ENCODE results near the gene SGCA. TPM values are rescaled to one million over a fixed set of nuclear protein-coding genes. Genes with fewer than 3 reads are reported as not detected.

Gene SGCA
- total and polyA plus RNA-seq, 10 of the 15 experiments (the other 5 are each of a cell fraction or from before 2014, with no cell fraction given) = 0.13 to 2.2 (median 0.50) TPM; not detected in 2

GRCh38 chr17:50213026-50214022 lies 47.5 kb downstream of the SGCA start (continued):
- TF ChIP-seq, protein P1, sequence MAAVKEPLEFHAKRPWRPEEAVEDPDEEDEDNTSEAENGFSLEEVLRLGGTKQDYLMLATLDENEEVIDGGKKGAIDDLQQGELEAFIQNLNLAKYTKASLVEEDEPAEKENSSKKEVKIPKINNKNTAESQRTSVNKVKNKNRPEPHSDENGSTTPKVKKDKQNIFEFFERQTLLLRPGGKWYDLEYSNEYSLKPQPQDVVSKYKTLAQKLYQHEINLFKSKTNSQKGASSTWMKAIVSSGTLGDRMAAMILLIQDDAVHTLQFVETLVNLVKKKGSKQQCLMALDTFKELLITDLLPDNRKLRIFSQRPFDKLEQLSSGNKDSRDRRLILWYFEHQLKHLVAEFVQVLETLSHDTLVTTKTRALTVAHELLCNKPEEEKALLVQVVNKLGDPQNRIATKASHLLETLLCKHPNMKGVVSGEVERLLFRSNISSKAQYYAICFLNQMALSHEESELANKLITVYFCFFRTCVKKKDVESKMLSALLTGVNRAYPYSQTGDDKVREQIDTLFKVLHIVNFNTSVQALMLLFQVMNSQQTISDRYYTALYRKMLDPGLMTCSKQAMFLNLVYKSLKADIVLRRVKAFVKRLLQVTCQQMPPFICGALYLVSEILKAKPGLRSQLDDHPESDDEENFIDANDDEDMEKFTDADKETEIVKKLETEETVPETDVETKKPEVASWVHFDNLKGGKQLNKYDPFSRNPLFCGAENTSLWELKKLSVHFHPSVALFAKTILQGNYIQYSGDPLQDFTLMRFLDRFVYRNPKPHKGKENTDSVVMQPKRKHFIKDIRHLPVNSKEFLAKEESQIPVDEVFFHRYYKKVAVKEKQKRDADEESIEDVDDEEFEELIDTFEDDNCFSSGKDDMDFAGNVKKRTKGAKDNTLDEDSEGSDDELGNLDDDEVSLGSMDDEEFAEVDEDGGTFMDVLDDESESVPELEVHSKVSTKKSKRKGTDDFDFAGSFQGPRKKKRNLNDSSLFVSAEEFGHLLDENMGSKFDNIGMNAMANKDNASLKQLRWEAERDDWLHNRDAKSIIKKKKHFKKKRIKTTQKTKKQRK (IDR thresholded peaks at IDR 0.05; ENCODE audit: low read depth, low read length) = no peak
- TF ChIP-seq YY1 (IDR thresholded peaks at IDR 0.05; ENCODE audit: low read depth, low read length) (0 out of 2 replicates have a peak, but pooled peaks have one; percentile 12), RB1 (IDR thresholded peaks at IDR 0.05; ENCODE audit: borderline replicate concordance) (no peak), SUZ12 (IDR thresholded peaks at IDR 0.05; ENCODE audit: unreplicated experiment) (no peak), RBBP5 (conservative IDR thresholded peaks at IDR 0.05) (no peak), YBX1 (IDR thresholded peaks at IDR 0.05) (no peak), MEF2B (IDR thresholded peaks at IDR 0.05; ENCODE audit: partially characterized antibody, poor library complexity, severe bottlenecking) (peak; percentile 50), ZNF384 (IDR thresholded peaks at IDR 0.05; ENCODE audit: borderline replicate concordance, low read depth, low read length) (peak; percentile 28; the same call in 1 of the 2 replicates), LARP7 (IDR thresholded peaks at IDR 0.05) (no peak), SPI1 (IDR thresholded peaks at IDR 0.05; ENCODE audit: borderline replicate concordance, insufficient read depth, low read depth, low read length) (peak; percentile 24; the same call in 1 of the 2 replicates), GATAD2B (conservative IDR thresholded peaks at IDR 0.05; ENCODE audit: low read depth) (0 out of 2 replicates have a peak, but pooled peaks have one; percentile 52), TARDBP (IDR thresholded peaks at IDR 0.05; ENCODE audit: borderline replicate concordance) (no peak), KAT2A (conservative IDR thresholded peaks at IDR 0.05; ENCODE audit: control insufficient read depth, low read depth, low read length) (no peak), TAF1 (IDR thresholded peaks at IDR 0.05; ENCODE audit: borderline replicate concordance, low read depth, low read length) (no peak), ATF7 (IDR thresholded peaks at IDR 0.05; ENCODE audit: low read depth) (peak; percentile 66), FOXM1 (IDR thresholded peaks at IDR 0.05; ENCODE audit: low read depth, low read length) (no peak), STAT3 (IDR thresholded peaks at IDR 0.05; ENCODE audit: low read depth, low read length) (no peak), NR2C2 (IDR thresholded peaks at IDR 0.05; ENCODE audit: borderline replicate concordance, control insufficient read depth, insufficient read length, low read depth) (no peak)
- TF ChIP-seq, protein P2, sequence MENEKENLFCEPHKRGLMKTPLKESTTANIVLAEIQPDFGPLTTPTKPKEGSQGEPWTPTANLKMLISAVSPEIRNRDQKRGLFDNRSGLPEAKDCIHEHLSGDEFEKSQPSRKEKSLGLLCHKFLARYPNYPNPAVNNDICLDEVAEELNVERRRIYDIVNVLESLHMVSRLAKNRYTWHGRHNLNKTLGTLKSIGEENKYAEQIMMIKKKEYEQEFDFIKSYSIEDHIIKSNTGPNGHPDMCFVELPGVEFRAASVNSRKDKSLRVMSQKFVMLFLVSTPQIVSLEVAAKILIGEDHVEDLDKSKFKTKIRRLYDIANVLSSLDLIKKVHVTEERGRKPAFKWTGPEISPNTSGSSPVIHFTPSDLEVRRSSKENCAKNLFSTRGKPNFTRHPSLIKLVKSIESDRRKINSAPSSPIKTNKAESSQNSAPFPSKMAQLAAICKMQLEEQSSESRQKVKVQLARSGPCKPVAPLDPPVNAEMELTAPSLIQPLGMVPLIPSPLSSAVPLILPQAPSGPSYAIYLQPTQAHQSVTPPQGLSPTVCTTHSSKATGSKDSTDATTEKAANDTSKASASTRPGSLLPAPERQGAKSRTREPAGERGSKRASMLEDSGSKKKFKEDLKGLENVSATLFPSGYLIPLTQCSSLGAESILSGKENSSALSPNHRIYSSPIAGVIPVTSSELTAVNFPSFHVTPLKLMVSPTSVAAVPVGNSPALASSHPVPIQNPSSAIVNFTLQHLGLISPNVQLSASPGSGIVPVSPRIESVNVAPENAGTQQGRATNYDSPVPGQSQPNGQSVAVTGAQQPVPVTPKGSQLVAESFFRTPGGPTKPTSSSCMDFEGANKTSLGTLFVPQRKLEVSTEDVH (IDR thresholded peaks at IDR 0.05; ENCODE audit: low read depth, partially characterized antibody) = no peak
- TF ChIP-seq, protein P3, sequence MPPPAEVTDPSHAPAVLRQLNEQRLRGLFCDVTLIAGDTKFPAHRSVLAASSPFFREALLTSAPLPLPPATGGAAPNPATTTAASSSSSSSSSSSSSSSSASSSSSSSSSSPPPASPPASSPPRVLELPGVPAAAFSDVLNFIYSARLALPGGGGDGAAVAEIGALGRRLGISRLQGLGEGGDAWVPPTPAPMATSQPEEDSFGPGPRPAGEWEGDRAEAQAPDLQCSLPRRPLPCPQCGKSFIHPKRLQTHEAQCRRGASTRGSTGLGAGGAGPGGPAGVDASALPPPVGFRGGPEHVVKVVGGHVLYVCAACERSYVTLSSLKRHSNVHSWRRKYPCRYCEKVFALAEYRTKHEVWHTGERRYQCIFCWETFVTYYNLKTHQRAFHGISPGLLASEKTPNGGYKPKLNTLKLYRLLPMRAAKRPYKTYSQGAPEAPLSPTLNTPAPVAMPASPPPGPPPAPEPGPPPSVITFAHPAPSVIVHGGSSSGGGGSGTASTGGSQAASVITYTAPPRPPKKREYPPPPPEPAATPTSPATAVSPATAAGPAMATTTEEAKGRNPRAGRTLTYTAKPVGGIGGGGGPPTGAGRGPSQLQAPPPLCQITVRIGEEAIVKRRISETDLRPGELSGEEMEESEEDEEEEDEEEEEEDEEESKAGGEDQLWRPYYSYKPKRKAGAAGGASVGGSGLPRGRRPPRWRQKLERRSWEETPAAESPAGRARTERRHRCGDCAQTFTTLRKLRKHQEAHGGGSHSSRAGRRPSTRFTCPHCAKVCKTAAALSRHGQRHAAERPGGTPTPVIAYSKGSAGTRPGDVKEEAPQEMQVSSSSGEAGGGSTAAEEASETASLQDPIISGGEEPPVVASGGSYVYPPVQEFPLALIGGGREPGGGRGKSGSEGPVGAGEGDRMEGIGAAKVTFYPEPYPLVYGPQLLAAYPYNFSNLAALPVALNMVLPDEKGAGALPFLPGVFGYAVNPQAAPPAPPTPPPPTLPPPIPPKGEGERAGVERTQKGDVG (CRISPR knock-in tag; IDR thresholded peaks at IDR 0.05) = no peak

All from GM12878 (cell line).